Thyroid gland (tissue), 4 donors: ENCODE results near the gene PPARG. TPM values are rescaled to one million over a fixed set of nuclear protein-coding genes. Genes with fewer than 3 reads are reported as not detected.
"Not testable (repeated sequence)": the region's sequence is repeated elsewhere in the genome, so short reads cannot be mapped to it uniquely, and the experiment has no call there.

Source experiments
- DNase-seq, 2 donors: peaks; one replicate each; pipeline ENCODE4 v3.0.0-alpha.2; 2019
- H3K27ac ChIP-seq, 3 donors: fragments of 200-600 bp; sonication (generic); 1 replicate in 2 of 3; 2 replicates in 1 of 3; pipeline ENCODE4 v1.5.1; 2016 to 2019; ENCODE audit warnings: mild to moderate bottlenecking in 1 of 3, moderate library complexity in 1 of 3
- H3K27me3 ChIP-seq: fragments of 200-600 bp; sonication (generic); one replicate; pipeline ENCODE4 v1.5.1; 2019
- H3K36me3 ChIP-seq, 2 donors: fragments of 200-600 bp; sonication (generic); one replicate each; pipeline ENCODE4 v1.5.1; 2016 to 2019
- H3K4me1 ChIP-seq, 2 donors: fragments of 200-600 bp; sonication (generic); one replicate each; pipeline ENCODE4 v1.5.1; 2017 to 2019
- H3K4me3 ChIP-seq, 3 donors: fragments of 200-600 bp; sonication (generic); replicated peaks in 1 of 3; 1 replicate in 2 of 3; 2 replicates in 1 of 3; pipeline ENCODE4 v1.5.1; 2016; ENCODE audit warnings: mild to moderate bottlenecking in 1 of 3
- H3K9me3 ChIP-seq: fragments of 200-600 bp; sonication (generic); one replicate; pipeline ENCODE4 v1.5.1; 2017
- POLR2A ChIP-seq, 2 donors: fragments of 450-650 bp; IDR thresholded peaks; one replicate each; pipeline ENCODE4 v1.6.1; 2017; ENCODE audit warnings: antibody characterized with exemption in 2 of 2, mild to moderate bottlenecking in 2 of 2, moderate library complexity in 1 of 2
- WGBS, 2 donors: methylation state at CpG; one replicate each; pipeline ENCODE4 v1.1.5; 2017; 5-methylcytosine and 5-hydroxymethylcytosine counted together
- intact Hi-C: fragments of 100-400 bp; cut with DNase I; formaldehyde crosslinking; loops from one replicate; pipeline ENCODE4 v1.15.1; 2023
- total RNA-seq, 4 donors: library from RNA; depleted of rRNA; stranded (reverse); fragments of >200 nt; gene quantifications; one replicate each; pipeline ENCODE4 v1.2.3, GENCODE V29; 2016
- TF ChIP-seq, protein P1 (sequence below), 6 experiments: fragments of 200-600 bp in 3 of 6; fragments of 450-650 bp in 3 of 6; sonication (generic) in 3 of 6; IDR thresholded peaks; one replicate each; pipeline ENCODE4 v1.5.1; 2016 to 2019; ENCODE audit warnings: antibody characterized with exemption in 6 of 6, mild to moderate bottlenecking in 2 of 6, inconsistent platforms in 1 of 6, moderate library complexity in 1 of 6

Gene PPARG
- total RNA-seq, 4 donors from 2014 or later, result 20.0 to 27.3 (median 23.7) TPM

DNA sequence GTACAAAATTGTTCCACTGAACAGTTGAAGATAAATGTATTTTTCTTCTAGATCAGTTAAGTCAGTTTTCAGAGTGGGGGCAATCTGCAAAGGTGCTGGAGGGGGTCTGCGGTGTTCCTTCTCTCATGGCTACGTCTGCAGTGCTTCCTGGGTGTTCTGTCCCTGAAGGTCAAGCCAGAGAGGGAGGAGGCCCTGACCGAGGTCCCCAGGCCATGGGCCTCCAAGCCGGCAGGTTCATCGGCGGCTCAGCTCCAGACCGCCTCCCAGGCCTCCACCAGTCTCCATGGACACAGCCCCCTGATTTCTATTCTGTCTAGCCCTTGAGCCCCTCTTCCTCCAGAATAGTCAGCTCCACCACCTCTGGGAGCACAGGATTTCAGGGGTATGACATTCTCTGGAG is 166.9 kb downstream of the PPARG start:
- WGBS, 2 donors, result 91 to 93% methylated on average over 7 of the region's 7 CpGs
- TF ChIP-seq POLR2A (IDR thresholded peaks at IDR 0.05), result no peak
- no peak overlapping the region for H3K27ac ChIP-seq
- no peak for DNase-seq
- no peaks in the 10 kb centered on the region for H3K4me1 ChIP-seq
- no peaks in the 10 kb centered on the region for H3K36me3 ChIP-seq
- intact Hi-C loops, result no loop called here
- H3K4me3 ChIP-seq, result no peak overlapping the region
- no peaks in the 10 kb centered on the region for H3K9me3 ChIP-seq
- H3K27me3 ChIP-seq, result no peaks in the 10 kb centered on the region

DNA sequence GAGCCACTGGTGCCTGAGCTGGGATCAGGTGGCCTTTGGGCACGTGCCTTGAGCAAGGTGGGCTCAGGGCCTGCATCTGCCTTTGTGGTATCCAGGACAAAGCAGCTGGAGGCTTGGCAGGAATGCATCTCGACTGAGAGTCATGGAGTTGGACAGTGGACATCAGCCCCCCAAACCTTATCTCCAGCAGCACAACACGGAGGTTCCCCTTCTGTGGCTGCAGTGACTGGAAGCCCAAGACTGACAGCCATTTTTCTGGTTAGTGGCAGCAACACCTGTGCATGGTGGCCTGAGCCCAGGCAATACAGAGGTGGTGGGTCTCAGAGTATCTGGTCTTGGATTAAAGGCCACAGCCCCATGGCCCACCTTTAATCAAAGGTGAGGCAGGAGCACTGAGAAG is 167.6 kb downstream of the PPARG start:
- no peak for DNase-seq
- Histone ChIP-seq H3K4me1 (no peaks in the 10 kb centered on the region), H3K4me3 (no peak overlapping the region), H3K27ac (no peak overlapping the region), H3K36me3 (no peaks in the 10 kb centered on the region), H3K9me3 (no peaks in the 10 kb centered on the region), H3K27me3 (no peaks in the 10 kb centered on the region)
- intact Hi-C loops, result no loop called here
- TF ChIP-seq, protein P1, sequence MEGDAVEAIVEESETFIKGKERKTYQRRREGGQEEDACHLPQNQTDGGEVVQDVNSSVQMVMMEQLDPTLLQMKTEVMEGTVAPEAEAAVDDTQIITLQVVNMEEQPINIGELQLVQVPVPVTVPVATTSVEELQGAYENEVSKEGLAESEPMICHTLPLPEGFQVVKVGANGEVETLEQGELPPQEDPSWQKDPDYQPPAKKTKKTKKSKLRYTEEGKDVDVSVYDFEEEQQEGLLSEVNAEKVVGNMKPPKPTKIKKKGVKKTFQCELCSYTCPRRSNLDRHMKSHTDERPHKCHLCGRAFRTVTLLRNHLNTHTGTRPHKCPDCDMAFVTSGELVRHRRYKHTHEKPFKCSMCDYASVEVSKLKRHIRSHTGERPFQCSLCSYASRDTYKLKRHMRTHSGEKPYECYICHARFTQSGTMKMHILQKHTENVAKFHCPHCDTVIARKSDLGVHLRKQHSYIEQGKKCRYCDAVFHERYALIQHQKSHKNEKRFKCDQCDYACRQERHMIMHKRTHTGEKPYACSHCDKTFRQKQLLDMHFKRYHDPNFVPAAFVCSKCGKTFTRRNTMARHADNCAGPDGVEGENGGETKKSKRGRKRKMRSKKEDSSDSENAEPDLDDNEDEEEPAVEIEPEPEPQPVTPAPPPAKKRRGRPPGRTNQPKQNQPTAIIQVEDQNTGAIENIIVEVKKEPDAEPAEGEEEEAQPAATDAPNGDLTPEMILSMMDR (IDR thresholded peaks at IDR 0.05), result no peak
- TF ChIP-seq POLR2A (IDR thresholded peaks at IDR 0.05), result no peak
- 83 to 85% methylated on average over 3 of the region's 3 CpGs for WGBS, 2 donors

DNA sequence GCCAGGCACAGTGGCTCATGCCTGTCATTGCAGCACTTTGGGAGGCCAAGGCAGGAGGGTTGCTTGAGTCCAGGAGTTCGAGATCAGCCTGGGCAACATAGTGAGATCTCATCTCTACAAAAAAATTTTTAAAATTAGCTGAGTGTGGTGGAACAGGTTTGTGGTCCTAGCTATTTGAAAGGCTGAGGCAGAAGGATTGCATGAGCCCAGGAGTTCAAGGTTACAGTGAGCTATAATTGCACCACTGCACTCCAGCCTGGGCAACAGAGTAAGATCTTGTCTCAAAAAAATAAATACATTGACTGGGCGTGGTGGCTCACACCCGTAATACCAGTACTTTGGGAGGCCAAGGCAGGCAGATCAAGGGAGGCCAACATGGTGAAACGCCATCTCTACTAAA is 168.5 kb downstream of the PPARG start:
- WGBS, 2 donors, result 97 to 98% methylated on average over 4 of the region's 4 CpGs
- H3K27me3 ChIP-seq, H3K9me3 ChIP-seq, intact Hi-C loops, H3K4me3 ChIP-seq, H3K36me3 ChIP-seq, DNase-seq, H3K4me1 ChIP-seq, H3K27ac ChIP-seq: not testable (repeated sequence)

DNA sequence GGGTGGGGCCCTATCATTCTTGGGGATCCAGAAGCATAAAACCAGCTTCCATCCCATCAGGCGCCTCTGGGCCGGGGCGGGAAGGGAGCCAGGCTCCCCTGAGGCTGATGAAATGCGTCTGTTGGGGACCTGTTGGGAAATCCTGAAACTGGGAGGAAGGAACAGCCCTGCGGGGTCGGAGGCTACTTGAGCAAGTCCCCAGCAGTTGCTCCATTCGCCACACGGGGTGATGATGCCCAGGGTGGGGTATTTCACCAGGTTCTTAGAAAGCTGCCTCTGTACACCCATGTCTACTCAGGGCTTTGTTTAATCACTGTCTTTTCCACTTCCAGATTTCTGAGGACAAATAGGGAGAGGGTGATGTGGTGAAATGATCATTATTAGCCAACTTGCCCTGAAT is 170.0 kb downstream of the PPARG start:
- WGBS, 2 donors, result 73 to 86% methylated on average over 8 of the region's 8 CpGs
- no peaks in the 10 kb centered on the region for H3K36me3 ChIP-seq
- TF ChIP-seq POLR2A (IDR thresholded peaks at IDR 0.05), result no peak
- TF ChIP-seq, protein P1 (IDR thresholded peaks at IDR 0.05), result no peak
- intact Hi-C loops, result no loop called here
- DNase-seq, result no peak
- H3K4me3 ChIP-seq, result no peak overlapping the region
- no peaks in the 10 kb centered on the region for H3K27me3 ChIP-seq
- no peaks in the 10 kb centered on the region for H3K4me1 ChIP-seq
- no peak overlapping the region for H3K27ac ChIP-seq
- no peaks in the 10 kb centered on the region for H3K9me3 ChIP-seq

DNA sequence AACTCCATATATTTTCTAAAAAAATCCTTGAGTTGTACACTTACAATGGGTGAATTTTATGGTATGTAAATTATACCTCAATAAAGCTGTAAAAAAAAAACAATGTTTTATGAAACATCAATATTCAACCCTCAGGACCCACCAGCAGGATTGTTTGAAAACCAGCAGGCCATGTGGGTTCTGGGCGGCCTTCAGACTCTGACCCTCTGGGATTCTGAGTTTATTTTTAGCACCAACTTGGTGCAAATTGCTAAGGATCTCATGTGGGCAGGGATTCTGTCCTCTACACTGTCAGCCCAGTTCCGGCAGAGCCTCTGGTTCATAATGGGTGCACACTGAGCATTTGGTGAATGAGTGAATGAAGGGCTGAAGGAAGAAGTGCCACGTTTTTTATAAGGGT is 171.3 kb downstream of the PPARG start:
- no peaks in the 10 kb centered on the region for H3K9me3 ChIP-seq
- TF ChIP-seq, protein P1 (IDR thresholded peaks at IDR 0.05), result no peak
- TF ChIP-seq POLR2A (IDR thresholded peaks at IDR 0.05), result no peak
- H3K36me3 ChIP-seq, result no peaks in the 10 kb centered on the region
- H3K27me3 ChIP-seq, result no peaks in the 10 kb centered on the region
- 82 to 83% methylated on average over 3 of the region's 3 CpGs for WGBS, 2 donors
- no peak overlapping the region for H3K27ac ChIP-seq
- H3K4me3 ChIP-seq, result no peak overlapping the region
- DNase-seq, result no peak
- H3K4me1 ChIP-seq, result no peaks in the 10 kb centered on the region
- intact Hi-C loops, result no loop called here

DNA sequence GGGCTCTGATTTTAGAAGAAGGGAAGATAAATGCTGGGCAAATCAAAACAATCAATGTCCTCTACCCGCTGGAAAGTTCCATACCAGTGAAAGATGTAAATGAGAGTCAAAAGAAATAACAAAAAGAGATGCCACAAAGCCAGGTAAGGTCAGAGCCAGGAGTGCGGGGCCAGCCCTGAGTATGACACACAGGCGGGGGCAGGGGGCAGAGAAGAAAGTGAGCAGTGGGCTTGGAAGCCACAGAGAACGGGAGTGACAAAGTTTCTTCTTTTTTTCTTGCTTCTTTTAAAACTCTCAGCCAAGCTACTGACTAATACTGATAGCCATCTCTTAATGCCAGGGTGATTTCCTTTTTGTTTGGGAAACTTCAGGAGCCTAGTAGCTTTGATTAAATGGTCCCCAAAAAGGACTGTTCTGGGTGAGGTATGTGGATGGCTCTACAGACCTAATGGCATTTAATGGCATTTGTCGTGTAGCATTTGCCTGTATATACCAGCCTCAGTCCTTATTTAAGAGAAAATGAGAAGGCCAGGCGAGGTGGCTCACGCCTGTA is 172.3 kb downstream of the PPARG start:
- no peak for DNase-seq
- H3K4me3 ChIP-seq, result no peak overlapping the region
- TF ChIP-seq, protein P1 (IDR thresholded peaks at IDR 0.05), result no peak
- TF ChIP-seq POLR2A (IDR thresholded peaks at IDR 0.05), result no peak
- no peaks in the 10 kb centered on the region for H3K9me3 ChIP-seq
- 87 to 89% methylated on average over 7 of the region's 7 CpGs for WGBS, 2 donors
- H3K27ac ChIP-seq, result no peak overlapping the region
- no peaks in the 10 kb centered on the region for H3K36me3 ChIP-seq
- intact Hi-C loops, result no loop called here
- no peaks in the 10 kb centered on the region for H3K4me1 ChIP-seq
- H3K27me3 ChIP-seq, result no peaks in the 10 kb centered on the region
